GM23248 (cell line): ENCODE data around the gene NGB.

Source experiments
- EZH2 ChIP-seq: fragments of 200-600 bp; sonication (generic); IDR thresholded peaks from 2 replicates; pipeline ENCODE4 v1.6.1; 2018; ENCODE audit warnings: antibody characterized with exemption, mild to moderate bottlenecking; ENCODE audit not compliant: insufficient read depth, poor library complexity, severe bottlenecking
- EZH2phosphoT487 ChIP-seq: fragments of 200-600 bp; sonication (generic); IDR thresholded peaks from 2 replicates; pipeline ENCODE4 v1.6.1; 2018; ENCODE audit warnings: antibody characterized with exemption, moderate library complexity, mild to moderate bottlenecking, low read depth; ENCODE audit not compliant: insufficient read depth

DNA sequence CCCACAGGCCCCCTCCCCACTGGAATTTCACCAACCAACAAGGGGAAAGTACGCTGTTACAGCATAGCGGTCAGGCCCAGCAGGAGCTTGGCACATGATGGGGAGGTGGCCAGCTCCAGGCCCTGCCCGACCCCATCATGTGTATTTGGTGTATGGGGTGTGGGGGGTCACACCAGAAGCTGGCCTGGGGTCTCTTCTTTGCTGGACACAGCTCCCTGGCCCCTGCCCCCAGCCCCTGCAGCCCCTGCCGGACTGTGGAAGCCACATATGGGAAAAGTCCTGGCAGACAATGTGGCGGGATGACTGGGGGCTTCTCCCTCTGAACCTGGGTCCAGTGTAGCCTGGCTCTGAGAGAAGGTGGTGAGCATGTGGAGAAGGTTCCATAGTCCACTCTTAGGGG, 12.4 kb downstream of the NGB start:
- TF ChIP-seq EZH2 (no peak), EZH2phosphoT487 (no peak)
